Smooth muscle cell of the brain vasculature (primary cell): Measurements from ENCODE around the gene KIF2C.
"Not testable (repeated sequence)": the region's sequence is repeated elsewhere in the genome, so short reads cannot be mapped to it uniquely, and the experiment has no call there.

Source experiments
- DNase-seq: peaks from one replicate; pipeline ENCODE4 v3.0.0-alpha.2; 2012; ENCODE audit warnings: low read depth, low spot score

Gene KIF2C

GRCh38 chr1:44718091-44718490 is 21.5 kb upstream of the KIF2C start:
- no peak for DNase-seq

GRCh38 chr1:44719318-44719717 is 20.3 kb upstream of the KIF2C start:
- no peak for DNase-seq

GRCh38 chr1:44720281-44720680 is 19.4 kb upstream of the KIF2C start:
- no peak for DNase-seq

- no peak for DNase-seq
Observed at GRCh38 chr1:44721485-44722361, 17.9 kb upstream of the KIF2C start.

- no peak for DNase-seq
Observed at GRCh38 chr1:44723064-44723463, 16.6 kb upstream of the KIF2C start.

- no peak for DNase-seq
Observed at GRCh38 chr1:44723496-44724295, 15.9 kb upstream of the KIF2C start.

- no peak for DNase-seq
Observed at GRCh38 chr1:44724296-44724954, 15.2 kb upstream of the KIF2C start.

- DNase-seq = no peak
Observed at GRCh38 chr1:44724955-44725698, 14.5 kb upstream of the KIF2C start.

GRCh38 chr1:44730741-44731512 is 8.7 kb upstream of the KIF2C start, which contains the start of gene RNU5D-1:
TSS of gene RNU5D-1 (minus strand) at chr1:44731170.
- DNase-seq = peak; percentile 95

- no peak for DNase-seq
Observed at GRCh38 chr1:44733365-44733764, 6.3 kb upstream of the KIF2C start.

- no peak for DNase-seq
Observed at GRCh38 chr1:44733784-44734183, 5.9 kb upstream of the KIF2C start.

- DNase-seq = no peak
Observed at GRCh38 chr1:44735992-44736391, 3.6 kb upstream of the KIF2C start.

- DNase-seq = not testable (repeated sequence)
Observed at GRCh38 chr1:44738953-44739306, 707 bp upstream of the KIF2C start.

GRCh38 chr1:44740179-44740617 is 561 bp downstream of the KIF2C start:
- DNase-seq = no peak

GRCh38 chr1:44743211-44743610 is 3.6 kb downstream of the KIF2C start:
- no peak for DNase-seq

- no peak for DNase-seq
Observed at GRCh38 chr1:44747878-44748277, 8.2 kb downstream of the KIF2C start.

GRCh38 chr1:44757420-44757819 is 17.8 kb downstream of the KIF2C start:
- DNase-seq = no peak

- no peak for DNase-seq
Observed at GRCh38 chr1:44759077-44759476, 19.4 kb downstream of the KIF2C start.

GRCh38 chr1:44760876-44761275 is 21.2 kb downstream of the KIF2C start:
- no peak for DNase-seq

- not testable (repeated sequence) for DNase-seq
Observed at GRCh38 chr1:44766421-44766820, 26.8 kb downstream of the KIF2C start.
